GM19043 (cell line): ENCODE data around the gene CYP26B1.
A peak's percentile ranks its signal among the peaks of the same experiment; 100 is the strongest.

ENCODE experiments used
- ATAC-seq: cut with Tn5 transposase; IDR thresholded peaks from one replicate; pipeline ENCODE4 v1.9.1; 2021; ENCODE audit warnings: low read depth; ENCODE audit not compliant: unreplicated experiment

The CYP26B1 gene

DNA sequence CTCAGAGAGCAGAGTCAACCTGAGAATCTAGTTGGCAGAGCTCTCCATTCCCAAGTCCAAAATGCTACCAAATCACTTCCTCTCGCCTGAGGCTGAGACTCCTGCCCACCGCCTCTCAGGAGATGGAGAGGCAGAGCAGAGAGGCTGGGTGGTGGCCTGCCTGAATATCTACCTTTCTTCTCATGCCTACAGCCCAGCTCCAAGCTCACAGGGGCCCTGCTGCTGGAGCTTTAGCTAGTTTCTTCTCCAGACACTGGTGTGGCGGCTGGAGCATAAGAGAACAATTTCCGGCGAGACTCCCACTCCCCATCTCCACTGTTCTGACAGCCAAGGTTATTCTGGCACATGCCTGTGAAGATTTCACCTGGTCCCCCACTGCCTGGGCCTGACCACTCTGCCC is 8.1 kb upstream of the CYP26B1 start:
- no peak for ATAC-seq

GRCh38 chr2:72155151-72155550 is 7.5 kb upstream of the CYP26B1 start:
- ATAC-seq: no peak

DNA sequence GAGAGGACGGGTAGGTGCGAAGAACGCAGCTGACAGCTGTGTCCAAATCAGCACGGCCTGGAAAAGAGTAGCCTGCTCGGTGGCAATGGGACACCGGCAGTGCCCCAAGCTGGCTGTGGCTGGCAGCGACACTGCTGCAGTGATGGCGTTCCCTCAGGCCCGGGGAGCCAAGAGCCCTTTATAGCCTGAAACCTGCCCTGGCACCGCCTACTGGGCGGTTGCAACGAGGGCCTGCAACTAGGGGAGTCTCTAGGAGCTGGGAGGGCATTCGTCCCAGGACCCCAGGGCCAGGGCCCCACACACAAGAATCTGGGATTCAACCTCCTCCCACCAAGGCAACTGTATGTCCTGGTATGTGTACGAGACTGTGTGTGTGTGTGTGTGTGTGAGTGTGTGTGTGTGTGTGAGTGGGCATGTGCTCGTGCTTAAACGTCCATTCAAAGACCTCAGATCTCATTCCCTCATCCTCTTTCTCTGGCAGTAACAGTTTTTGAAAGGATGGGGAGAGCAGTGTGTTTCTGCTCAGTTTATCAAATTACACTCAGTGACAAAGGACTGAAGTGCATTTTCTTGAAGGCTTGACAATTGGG is 6.8 kb upstream of the CYP26B1 start:
- no peak for ATAC-seq

DNA sequence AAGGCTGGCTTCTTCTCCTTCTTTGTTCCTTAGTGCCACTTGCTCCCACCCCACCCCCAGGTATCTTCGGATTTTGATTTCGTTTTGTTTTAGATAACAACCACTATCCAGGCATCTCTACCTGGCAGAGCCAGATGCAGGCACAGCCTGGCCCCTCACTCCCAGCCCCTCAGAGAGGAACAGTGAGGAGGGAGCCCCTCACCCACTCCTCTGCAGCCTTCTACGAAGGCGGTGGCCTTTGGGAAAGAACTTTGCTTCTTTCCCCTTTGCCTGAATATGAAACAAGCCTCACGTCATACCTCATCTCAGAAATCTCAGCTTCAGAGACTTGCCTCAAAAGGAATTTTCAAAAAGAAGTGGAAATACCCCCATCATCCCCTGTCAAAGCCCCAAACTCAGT is 6.3 kb upstream of the CYP26B1 start:
- no peak for ATAC-seq

DNA sequence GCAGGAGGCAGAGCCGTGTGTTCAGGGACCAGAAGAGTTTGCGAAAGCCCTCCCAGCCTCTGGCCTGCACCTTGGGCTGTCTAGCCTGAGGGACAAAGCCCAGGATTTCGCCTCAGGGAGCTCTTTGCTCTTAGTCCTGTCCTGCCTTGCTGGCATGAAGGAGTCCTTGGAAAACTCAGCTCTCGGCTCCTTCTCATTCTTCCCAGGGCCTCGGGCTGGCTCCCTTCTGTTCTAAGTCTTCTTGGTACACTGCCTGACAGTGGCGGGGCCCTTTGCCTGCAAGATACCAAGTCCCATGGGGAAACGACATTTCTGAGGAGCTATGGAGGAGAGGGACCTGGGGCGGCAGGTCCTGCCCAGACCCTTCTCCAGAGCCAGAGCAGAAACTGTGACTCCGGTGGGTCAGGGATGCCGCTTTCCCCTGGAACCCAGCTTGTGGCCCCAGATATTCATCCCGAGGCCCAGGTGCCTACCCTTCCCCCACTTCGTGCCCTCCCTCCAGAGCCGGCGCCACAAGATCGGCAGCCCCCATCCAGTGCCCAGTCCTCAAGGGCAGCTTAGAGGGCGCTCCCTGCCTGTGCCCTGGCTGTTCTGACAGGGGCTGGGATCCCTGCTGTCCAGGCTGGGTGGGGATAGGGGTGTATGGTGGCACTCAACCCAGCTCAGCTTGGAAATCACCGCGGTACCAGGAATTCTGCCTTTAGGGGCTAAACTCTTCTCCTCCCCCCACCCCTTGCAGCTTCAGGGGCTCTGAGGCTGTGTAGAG is 5.5 kb upstream of the CYP26B1 start:
- no peak for ATAC-seq

- no peak for ATAC-seq
These were observed 3.2 kb upstream of the CYP26B1 start for GRCh38 chr2:72150861-72151356.

DNA sequence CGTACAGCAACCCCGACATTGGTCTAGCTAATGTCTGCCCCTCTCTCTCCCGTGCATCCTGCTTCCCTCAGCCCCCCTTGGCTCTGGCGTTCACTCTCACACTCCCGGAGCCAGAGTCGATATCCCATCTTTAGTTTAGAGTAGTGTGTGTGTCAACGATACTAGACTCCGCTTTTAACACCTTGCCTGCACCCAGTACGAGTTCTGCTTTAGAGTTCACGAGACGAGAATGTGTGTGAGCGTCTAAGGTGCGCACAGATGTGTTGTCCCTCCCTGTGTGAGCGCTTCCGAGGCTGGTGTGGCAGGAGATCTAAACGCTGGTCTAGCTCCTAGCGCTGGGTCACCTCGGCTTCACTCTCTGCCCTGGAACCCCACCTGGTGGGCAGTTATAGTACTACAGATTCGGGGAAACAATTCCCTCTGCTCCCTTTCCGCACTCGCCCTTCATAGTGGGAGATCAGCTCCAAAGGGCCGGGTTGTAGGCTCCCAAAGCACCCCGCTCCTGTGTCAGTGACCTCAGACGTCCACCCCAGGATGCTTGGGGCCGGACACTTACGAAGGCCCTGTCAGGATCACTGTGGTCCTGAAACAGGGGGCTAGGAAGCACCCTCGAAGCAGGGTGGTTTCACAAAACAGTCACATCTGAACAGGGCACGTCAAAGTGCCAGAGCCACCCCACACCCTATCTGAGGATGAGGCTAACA is 2.6 kb upstream of the CYP26B1 start:
- ATAC-seq: peak; percentile 74

- no peak for ATAC-seq
These were observed 2.0 kb upstream of the CYP26B1 start for GRCh38 chr2:72149556-72150156.

DNA sequence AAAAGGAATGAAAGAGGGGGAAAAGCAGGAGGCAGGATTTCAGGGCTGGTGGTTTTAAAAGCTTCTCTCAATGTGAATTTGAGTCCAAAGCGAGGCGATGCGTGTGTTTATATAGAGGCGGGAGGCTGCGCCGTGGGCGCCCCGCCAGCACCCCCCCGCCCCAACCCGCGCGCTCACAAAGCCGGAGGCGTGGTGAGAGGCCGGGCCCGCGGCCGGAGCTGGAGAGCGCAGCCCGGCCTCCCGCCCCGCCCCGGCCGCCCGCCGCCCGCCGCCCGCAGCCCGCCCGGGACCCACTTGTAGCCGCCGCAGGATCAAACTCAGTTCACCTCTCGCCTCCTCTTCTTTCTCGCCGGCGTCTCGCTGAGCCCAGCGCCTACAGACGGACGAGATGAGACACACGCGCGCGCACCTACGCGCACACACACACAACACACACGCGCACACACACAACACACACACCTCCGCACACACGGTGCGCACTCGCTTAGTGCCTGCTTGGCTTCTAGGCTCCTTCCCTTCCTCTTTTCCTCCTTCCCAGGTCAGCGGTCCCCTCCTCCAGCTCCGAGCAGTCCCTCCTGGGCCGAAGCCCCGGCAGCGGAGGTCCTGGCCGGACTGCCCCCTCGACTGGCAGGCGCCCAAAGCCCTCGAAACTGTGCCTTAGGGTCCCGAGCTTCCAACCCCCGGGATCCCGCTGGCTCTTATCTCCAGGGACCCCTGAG is 1.3 kb upstream of the CYP26B1 start:
- no peak for ATAC-seq

GRCh38 chr2:72148003-72148836 is 558 bp upstream of the CYP26B1 start:
- no peak for ATAC-seq

DNA sequence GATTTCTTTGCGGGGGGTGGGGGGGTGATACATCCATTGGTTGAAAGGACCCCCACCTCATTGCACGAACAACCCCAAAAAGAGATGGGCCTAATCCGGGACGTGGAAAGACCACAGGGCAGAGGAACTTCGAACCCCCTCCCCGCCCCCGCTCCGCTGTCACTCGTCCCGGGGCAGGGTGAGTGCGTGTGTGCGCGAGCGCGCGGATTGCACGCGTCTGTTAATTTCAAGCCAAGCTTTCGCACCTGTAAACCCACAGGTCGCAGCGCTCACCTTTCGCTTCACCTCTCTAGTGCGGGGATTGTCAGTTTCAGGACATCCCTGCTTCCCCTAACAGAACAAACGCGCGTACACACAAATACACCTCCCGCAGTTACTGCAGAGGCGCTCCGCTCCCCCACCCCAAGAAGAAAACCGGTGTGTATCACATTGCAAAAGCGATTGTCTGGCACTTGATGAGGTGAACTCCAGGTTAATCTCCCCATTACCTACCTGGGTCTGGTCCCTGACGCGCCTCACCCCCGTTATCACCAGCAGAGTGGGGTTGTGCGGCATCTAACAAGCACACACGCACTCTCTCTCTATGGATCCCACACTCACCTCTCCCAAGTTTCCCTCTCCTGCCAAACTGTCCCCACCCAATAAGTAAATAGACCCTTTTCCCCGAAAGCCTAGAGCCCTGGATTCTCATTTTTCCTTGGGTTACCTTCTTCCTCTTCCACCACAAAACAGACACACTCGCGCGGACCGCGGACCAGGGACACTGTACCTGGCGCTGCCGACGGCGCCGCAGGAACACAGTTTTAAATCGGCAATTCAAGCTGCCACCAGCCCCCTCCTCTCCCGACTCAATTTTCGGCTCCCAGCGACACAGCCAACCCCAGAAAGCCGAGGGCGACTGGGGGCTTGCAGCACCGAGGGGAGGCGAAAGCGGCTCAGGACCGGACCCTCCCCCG is 1.0 kb downstream of the CYP26B1 start:
- no peak for ATAC-seq

- no peak for ATAC-seq
These were observed 1.9 kb downstream of the CYP26B1 start for GRCh38 chr2:72145658-72146329.

DNA sequence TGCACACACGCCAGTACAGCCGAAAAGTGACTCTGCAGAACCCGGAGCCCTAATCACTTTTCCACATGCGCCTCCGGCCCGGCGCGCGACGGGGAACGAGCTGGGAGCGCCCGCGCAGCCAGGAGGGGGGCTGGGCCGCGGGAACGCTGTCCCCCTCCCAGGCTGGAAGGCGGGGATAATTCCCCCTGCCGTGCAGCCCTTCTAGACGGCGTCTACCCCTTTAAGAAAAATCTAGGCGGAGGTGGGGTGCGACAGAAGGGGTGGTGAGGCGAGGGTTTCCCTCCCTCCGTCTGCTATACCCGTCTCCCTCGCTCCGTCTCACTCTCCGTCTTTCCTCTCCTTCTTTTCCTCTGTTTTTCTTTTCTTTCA is 2.4 kb downstream of the CYP26B1 start:
- no peak for ATAC-seq

- no peak for ATAC-seq
These were observed 2.9 kb downstream of the CYP26B1 start for GRCh38 chr2:72144632-72145288.

DNA sequence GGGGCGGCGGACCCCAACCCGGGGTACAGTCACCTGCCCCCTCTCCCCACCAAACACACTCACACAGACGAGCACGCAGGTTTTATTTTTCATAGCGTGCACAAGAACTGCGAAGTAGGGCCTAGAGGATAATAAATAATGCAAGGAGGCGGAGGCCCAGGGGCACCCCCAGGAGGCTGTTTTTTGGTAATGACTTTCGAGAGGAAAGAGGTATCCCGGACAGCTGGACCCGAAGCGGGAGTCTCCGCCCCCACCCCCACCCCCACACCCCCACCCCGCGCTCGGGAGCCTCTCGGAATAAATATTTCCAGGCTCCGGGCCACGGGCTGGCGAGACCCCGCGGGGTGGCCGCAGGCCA is 3.4 kb downstream of the CYP26B1 start:
- ATAC-seq: no peak

DNA sequence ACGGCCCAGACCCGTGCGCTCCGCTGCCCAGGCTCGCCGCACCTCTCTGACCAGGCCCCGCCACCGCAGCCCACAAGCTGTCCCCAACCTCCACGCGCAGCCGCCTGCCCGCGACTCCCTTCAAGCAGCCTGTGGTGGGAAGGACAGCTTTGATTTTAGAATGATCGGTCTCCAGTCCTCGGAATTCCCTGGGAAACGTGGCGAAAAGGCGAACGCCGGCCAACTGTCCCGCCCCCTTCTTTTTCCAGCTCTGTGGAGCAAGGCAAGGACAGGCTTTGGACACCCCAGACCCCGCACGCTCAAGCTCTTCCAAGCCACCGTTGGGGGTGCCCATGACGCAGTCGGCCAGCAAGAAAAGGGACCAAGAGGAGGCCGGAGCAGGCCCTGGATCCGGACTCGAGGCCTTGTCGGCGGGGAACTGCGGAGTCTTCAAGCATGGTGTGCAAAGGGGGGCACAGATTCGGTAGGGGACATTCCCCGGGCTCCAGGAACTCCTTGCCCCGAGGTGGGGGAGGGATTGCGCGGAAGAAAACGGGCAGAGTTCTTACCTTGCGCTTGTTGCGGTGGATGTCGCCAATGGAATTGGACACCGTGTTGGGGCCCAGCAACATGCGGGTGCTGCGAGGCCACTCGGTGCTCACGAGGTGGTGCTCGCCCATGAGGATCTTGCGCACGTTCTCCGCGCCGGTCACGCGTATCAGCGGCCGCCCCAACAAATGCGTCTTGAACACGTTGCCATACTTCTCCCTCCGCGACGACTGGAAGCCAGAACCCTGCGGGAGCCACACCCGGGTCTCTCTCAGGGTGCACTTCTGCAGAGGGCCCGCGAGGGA is 4.0 kb downstream of the CYP26B1 start:
- ATAC-seq: no peak
